Ascending aorta (tissue), 2 donors: ENCODE data around the gene WDR87. TPM values are rescaled to one million over a fixed set of nuclear protein-coding genes. Genes with fewer than 3 reads are reported as not detected.

ENCODE experiments used
- DNase-seq, 2 donors: peaks; one replicate each; pipeline ENCODE4 v3.0.0-alpha.2; 2019; ENCODE audit warnings: low spot score in 2 of 2
- H3K27ac ChIP-seq, 2 donors: fragments of 200-600 bp; sonication (generic); one replicate each; pipeline ENCODE4 v1.5.1; 2016 to 2017; ENCODE audit warnings: mild to moderate bottlenecking in 1 of 2
- H3K27me3 ChIP-seq: fragments of 200-600 bp; sonication (generic); one replicate; pipeline ENCODE4 v1.5.1; 2017
- H3K36me3 ChIP-seq, 2 donors: fragments of 200-600 bp; sonication (generic); one replicate each; pipeline ENCODE4 v1.5.1; 2016
- H3K4me1 ChIP-seq, 2 donors: fragments of 200-600 bp; sonication (generic); one replicate each; pipeline ENCODE4 v1.5.1; 2016 to 2017; ENCODE audit warnings: mild to moderate bottlenecking in 1 of 2
- H3K4me3 ChIP-seq, 2 donors: fragments of 200-600 bp; sonication (generic); one replicate each; pipeline ENCODE4 v1.5.1; 2016 to 2017; ENCODE audit warnings: mild to moderate bottlenecking in 1 of 2
- H3K9me3 ChIP-seq, 2 donors: fragments of 200-600 bp; sonication (generic); one replicate each; pipeline ENCODE4 v1.5.1; 2016
- intact Hi-C: fragments of 100-400 bp; cut with DNase I; formaldehyde crosslinking; loops from one replicate; pipeline ENCODE4 v1.15.1; 2023
- total RNA-seq: library from RNA; depleted of rRNA; stranded (reverse); fragments of >200 nt; gene quantifications from one replicate; pipeline ENCODE4 v1.1.0, GENCODE V29; 2016
- TF ChIP-seq, protein P1 (sequence below), 3 experiments: fragments of 200-600 bp in 2 of 3; fragments of 450-650 bp in 1 of 3; sonication (generic) in 2 of 3; IDR thresholded peaks; one replicate each; pipeline ENCODE4 v1.5.1; 2016 to 2019; ENCODE audit warnings: antibody characterized with exemption in 3 of 3, mild to moderate bottlenecking in 1 of 3, moderate library complexity in 1 of 3

Gene WDR87
- total RNA-seq = not detected

DNA sequence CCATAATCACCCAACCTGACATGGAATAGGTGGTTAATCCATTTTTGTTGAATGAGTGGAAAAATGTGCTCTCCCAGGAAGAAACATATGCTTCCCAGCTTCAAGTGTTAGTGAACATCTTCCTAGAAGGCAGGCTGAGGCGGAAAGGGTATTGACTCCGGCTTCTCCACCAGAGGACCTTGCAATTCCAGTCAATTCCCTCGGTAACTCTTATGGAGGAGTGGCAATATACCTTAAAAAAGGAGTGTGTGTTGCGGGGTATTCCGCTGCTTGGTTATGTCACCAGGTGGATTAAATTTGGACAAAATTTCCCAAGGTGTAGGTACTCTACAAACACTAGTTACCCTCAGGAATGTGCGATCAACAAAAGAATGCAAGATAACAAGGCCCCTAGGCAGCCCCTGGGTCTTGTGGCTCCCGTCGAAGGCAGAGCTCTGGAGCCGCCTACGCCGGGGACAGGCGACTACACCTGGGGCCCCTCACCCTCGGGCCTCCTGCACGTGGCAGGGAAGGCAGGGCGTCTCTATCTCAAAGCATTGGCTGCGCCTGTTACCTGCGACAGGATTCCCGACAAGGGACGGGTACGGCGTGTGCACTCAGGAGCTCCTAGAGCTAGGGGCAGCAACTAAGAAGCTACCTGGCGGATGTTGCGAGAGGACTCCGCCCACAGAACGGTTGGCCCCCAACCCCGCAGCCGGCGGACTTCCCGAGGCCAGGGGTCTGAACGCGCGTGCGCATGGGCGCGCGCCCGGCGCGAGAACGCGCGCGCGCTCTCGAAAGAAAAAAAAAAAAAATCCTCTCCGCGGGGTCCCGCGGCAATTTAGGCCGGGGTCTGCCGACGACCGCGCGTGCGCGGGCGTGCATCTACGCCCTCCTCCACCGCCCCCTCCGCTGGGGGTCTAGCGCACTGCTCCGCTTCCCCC, at the start of gene WDR87:
TSS of gene WDR87 (minus strand) at position 649 of the 923 bp plus-strand sequence. CDS start 8,355 bp downstream, outside the sequence.
- Histone ChIP-seq H3K27ac (peak within 1 kb of the TSS in 1 of 2 donors; percentile 58), H3K4me3 (peak within 1 kb of the TSS; percentile 68 to 99), H3K4me1 (peaks cover 0 to 4% of the 10 kb centered on the region in 2 donors), H3K36me3 (no peaks in the 10 kb centered on the region), H3K27me3 (no peaks in the 10 kb centered on the region), H3K9me3 (no peaks in the 10 kb centered on the region)
- intact Hi-C loops = loop anchor here (10.0 kb wide), 1 partner anchor 479 kb away; the partner anchor contains the start of genes GGN and SPRED3
- no peak for DNase-seq
- TF ChIP-seq, protein P1, sequence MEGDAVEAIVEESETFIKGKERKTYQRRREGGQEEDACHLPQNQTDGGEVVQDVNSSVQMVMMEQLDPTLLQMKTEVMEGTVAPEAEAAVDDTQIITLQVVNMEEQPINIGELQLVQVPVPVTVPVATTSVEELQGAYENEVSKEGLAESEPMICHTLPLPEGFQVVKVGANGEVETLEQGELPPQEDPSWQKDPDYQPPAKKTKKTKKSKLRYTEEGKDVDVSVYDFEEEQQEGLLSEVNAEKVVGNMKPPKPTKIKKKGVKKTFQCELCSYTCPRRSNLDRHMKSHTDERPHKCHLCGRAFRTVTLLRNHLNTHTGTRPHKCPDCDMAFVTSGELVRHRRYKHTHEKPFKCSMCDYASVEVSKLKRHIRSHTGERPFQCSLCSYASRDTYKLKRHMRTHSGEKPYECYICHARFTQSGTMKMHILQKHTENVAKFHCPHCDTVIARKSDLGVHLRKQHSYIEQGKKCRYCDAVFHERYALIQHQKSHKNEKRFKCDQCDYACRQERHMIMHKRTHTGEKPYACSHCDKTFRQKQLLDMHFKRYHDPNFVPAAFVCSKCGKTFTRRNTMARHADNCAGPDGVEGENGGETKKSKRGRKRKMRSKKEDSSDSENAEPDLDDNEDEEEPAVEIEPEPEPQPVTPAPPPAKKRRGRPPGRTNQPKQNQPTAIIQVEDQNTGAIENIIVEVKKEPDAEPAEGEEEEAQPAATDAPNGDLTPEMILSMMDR (IDR thresholded peaks at IDR 0.05) = no peak

DNA sequence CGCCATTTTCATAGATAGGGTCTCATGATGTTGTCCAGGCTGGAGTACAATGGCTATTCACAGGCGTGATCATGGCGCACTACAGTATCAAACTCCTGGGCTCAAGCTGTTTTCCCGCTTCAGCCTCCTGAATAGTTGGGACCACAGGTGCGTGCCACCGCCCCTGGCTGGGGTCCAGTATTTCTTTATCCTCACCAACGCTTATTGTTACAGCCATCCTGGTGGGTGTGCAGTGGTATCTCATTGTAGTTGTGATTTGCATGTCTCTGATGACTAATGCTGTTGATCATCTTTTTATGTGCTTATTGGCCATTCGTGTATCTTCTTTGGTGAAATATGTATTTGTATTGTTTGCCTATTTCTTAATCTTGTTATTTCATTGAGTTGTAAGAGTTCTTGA, 49.6 kb upstream of the WDR87 start:
- H3K4me1 ChIP-seq = no peaks in the 10 kb centered on the region
- DNase-seq = peak in 1 of 2 donors; percentile 9
- H3K36me3 ChIP-seq = no peaks in the 10 kb centered on the region
- H3K27ac ChIP-seq = no peak overlapping the region
- intact Hi-C loops = no loop called here
- no peaks in the 10 kb centered on the region for H3K27me3 ChIP-seq
- H3K4me3 ChIP-seq = no peak overlapping the region
- TF ChIP-seq, protein P1 (IDR thresholded peaks at IDR 0.05) = no peak
- H3K9me3 ChIP-seq = no peaks in the 10 kb centered on the region

DNA sequence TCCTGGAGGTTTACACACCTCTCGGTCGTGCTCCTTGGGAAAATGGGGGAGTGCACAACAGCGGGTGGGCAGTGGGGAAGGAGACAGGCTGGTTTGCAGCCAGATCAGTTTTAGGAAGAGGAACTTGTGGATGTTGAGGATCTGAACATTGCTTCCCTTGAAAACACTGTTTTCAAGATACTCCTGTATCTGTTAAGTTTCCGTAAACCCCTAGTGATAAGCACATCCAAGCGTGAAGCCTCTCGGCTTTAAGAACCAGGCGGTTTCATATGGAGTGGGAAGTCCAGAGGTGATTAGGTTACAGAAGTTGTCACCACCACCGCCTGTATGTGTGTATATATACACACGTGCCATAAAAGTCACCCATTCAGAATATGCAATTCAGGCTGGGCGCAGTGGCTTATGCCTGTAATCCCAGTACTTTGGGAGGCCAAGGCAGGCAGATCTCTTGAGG, 48.1 kb upstream of the WDR87 start:
- TF ChIP-seq, protein P1 (IDR thresholded peaks at IDR 0.05) = no peak
- Histone ChIP-seq H3K9me3 (no peaks in the 10 kb centered on the region), H3K4me3 (no peak overlapping the region), H3K4me1 (no peaks in the 10 kb centered on the region), H3K27ac (no peak overlapping the region), H3K36me3 (no peaks in the 10 kb centered on the region), H3K27me3 (no peaks in the 10 kb centered on the region)
- peak in 1 of 2 donors; percentile 46 for DNase-seq
- intact Hi-C loops = no loop called here

DNA sequence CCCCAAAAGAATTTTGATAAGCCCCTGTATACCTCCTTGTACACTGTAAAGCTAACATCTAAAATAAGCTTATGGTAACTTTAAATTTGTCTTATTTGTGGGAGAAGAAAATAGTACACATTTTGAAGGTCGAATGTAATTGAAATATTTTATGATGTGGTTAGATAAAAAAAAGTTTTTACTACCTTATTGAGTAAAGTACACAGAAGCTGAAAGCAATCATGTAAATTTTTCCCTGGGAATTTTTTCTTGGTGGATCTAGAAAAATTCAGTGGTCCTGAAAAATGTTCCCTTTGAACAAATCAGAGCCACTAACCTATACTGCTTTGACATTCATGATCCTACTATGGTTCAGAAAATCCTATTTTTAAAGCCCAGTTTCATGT, 47.5 kb upstream of the WDR87 start:
- TF ChIP-seq, protein P1 (IDR thresholded peaks at IDR 0.05) = no peak
- no peak for DNase-seq
- Histone ChIP-seq H3K27me3 (no peaks in the 10 kb centered on the region), H3K27ac (no peak overlapping the region), H3K4me1 (no peaks in the 10 kb centered on the region), H3K36me3 (no peaks in the 10 kb centered on the region), H3K9me3 (no peaks in the 10 kb centered on the region), H3K4me3 (no peak overlapping the region)
- intact Hi-C loops = no loop called here

DNA sequence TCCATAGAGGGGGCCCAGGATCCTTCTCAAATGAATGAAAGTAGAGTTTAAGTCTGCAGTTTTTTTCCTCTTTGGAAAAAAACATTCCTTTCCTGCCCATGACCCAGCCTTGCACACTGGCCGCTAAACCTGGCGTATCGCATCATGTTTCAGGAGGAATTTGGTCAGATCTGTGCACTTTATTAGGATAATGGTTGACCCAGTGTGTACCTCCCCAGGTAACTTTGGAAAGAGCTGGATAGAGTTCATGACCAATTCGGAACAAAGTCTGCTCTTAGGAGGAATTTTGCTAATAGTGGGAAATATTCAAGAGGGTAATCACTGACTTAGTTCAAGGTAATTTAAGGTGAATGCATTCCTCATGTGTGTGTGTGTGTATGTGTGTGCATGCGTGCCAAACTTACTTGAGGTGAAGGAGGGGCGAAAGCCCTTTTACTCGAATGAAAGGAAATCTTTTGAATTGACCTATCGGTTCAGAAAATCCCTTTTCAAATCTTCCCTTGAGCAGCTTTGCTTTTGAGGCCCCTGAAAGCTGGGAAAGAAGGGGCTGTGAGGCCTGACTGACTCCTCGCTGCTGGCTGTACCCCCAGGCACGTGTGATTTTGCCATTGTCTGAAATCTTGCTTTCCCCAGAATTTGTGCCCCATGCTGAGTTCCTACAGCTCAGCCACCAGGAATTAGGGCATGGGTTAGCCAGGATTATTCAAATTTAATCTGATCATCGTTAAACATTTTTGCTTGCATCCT, 47.0 kb upstream of the WDR87 start:
- Histone ChIP-seq H3K9me3 (no peaks in the 10 kb centered on the region), H3K4me3 (no peak overlapping the region), H3K27ac (no peak overlapping the region), H3K36me3 (no peaks in the 10 kb centered on the region), H3K27me3 (no peaks in the 10 kb centered on the region), H3K4me1 (no peaks in the 10 kb centered on the region)
- peak in 1 of 2 donors; percentile 19 for DNase-seq
- TF ChIP-seq, protein P1 (IDR thresholded peaks at IDR 0.05) = no peak
- intact Hi-C loops = no loop called here
